ENCODE results near the gene C12orf42. TPM values are rescaled to one million over a fixed set of nuclear protein-coding genes. Genes with fewer than 3 reads are reported as not detected.

The C12orf42 gene
- total RNA-seq, 1 experiment from 2014 or later, result not detected

DNA sequence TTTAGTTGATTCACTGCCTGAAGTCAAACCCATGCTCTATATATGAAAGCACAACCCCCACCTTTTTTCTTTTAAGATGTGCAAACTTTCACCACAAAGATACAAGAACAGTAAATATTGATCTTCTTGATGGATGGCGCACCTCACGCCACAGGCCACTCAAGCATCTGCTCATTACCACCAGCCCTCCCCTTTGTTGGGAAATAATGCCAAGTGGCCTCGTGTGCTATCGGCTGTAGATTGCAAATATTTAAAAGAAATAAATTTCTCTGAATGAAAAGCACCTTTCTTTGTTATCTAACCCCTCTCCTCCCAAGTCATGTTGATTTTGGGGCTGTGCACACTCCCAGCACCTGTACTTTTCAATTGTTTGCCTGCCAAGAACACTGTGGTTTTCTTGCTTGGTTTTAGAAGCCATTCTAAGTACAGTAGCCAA lies 122.7 kb downstream of the C12orf42 start:
- no peaks in the 10 kb centered on the region for H3K9me3 ChIP-seq (ENCODE audit: low read length)
- H3K9ac ChIP-seq (ENCODE audit: low read length), result no peak overlapping the region
- no peak for TF ChIP-seq EZH2 (IDR thresholded peaks at IDR 0.05; ENCODE audit: low read length, unreplicated experiment)
- no peak for TF ChIP-seq EZH2phosphoT487 (IDR thresholded peaks at IDR 0.05; ENCODE audit: borderline replicate concordance, low read length)
- TF ChIP-seq, protein P1, sequence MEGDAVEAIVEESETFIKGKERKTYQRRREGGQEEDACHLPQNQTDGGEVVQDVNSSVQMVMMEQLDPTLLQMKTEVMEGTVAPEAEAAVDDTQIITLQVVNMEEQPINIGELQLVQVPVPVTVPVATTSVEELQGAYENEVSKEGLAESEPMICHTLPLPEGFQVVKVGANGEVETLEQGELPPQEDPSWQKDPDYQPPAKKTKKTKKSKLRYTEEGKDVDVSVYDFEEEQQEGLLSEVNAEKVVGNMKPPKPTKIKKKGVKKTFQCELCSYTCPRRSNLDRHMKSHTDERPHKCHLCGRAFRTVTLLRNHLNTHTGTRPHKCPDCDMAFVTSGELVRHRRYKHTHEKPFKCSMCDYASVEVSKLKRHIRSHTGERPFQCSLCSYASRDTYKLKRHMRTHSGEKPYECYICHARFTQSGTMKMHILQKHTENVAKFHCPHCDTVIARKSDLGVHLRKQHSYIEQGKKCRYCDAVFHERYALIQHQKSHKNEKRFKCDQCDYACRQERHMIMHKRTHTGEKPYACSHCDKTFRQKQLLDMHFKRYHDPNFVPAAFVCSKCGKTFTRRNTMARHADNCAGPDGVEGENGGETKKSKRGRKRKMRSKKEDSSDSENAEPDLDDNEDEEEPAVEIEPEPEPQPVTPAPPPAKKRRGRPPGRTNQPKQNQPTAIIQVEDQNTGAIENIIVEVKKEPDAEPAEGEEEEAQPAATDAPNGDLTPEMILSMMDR (conservative IDR thresholded peaks at IDR 0.05; ENCODE audit: low read depth, low read length), result no peak
- no peak overlapping the region for H3K4me2 ChIP-seq (ENCODE audit: low read length)
- H2AFZ ChIP-seq (ENCODE audit: low read length), result no peak overlapping the region
- ChIA-PET CTCF (no interaction called here), POLR2A (ENCODE audit: unreplicated experiment) (no interaction called here)
- no TSS peak for BruUV-seq (replicated peaks)
- H3K4me3 ChIP-seq (ENCODE audit: low read length), result no peak overlapping the region
- H3K79me2 ChIP-seq (ENCODE audit: low read length), result no peaks in the 10 kb centered on the region
- H3K9me2 ChIP-seq (replicated peaks; ENCODE audit: low read length), result no peaks in the 10 kb centered on the region
- no peak overlapping the region for H3K27ac ChIP-seq (ENCODE audit: low read length)
- H3K4me1 ChIP-seq (ENCODE audit: insufficient read depth, low read length), result no peaks in the 10 kb centered on the region
- ATAC-seq (no peak), DNase-seq (no peak)
- no peaks in the 10 kb centered on the region for H4K20me1 ChIP-seq (ENCODE audit: low read length)
- H3K27me3 ChIP-seq (ENCODE audit: low read length), result peaks cover 2% of the 10 kb centered on the region; the same call in 1 of the 2 replicates
- no peaks in the 10 kb centered on the region for H3K36me3 ChIP-seq (ENCODE audit: low read depth, low read length)
- no peaks in the 10 kb centered on the region for H3F3A ChIP-seq (ENCODE audit: low read length, unreplicated experiment)
- intact Hi-C loops (cut with micrococcal nuclease), result no loop called here

- no peaks in the 10 kb centered on the region for H3K9me2 ChIP-seq (replicated peaks; ENCODE audit: low read length)
- no peak overlapping the region for H2AFZ ChIP-seq (ENCODE audit: low read length)
- BruUV-seq (replicated peaks), result no TSS peak
- H3K4me2 ChIP-seq (ENCODE audit: low read length), result no peak overlapping the region
- ATAC-seq (no peak), DNase-seq (no peak)
- H3K9me3 ChIP-seq (ENCODE audit: low read length), result no peaks in the 10 kb centered on the region
- intact Hi-C loops (cut with micrococcal nuclease), result no loop called here
- no peak overlapping the region for H3K27ac ChIP-seq (ENCODE audit: low read length)
- no peaks in the 10 kb centered on the region for H3K36me3 ChIP-seq (ENCODE audit: low read depth, low read length)
- H3K27me3 ChIP-seq (ENCODE audit: low read length), result no peaks in the 10 kb centered on the region
- no peaks in the 10 kb centered on the region for H3K79me2 ChIP-seq (ENCODE audit: low read length)
- no peak overlapping the region for H3K4me3 ChIP-seq (ENCODE audit: low read length)
- no peaks in the 10 kb centered on the region for H3F3A ChIP-seq (ENCODE audit: low read length, unreplicated experiment)
- POLR2A ChIA-PET (ENCODE audit: unreplicated experiment), result no interaction called here
- H3K9ac ChIP-seq (ENCODE audit: low read length), result no peak overlapping the region
- TF ChIP-seq EZH2phosphoT487 (IDR thresholded peaks at IDR 0.05; ENCODE audit: borderline replicate concordance, low read length) (no peak), EZH2 (IDR thresholded peaks at IDR 0.05; ENCODE audit: low read length, unreplicated experiment) (no peak)
- TF ChIP-seq, protein P1 (conservative IDR thresholded peaks at IDR 0.05; ENCODE audit: low read depth, low read length), result no peak
- CTCF ChIA-PET, result no interaction called here
- no peaks in the 10 kb centered on the region for H4K20me1 ChIP-seq (ENCODE audit: low read length)
- H3K4me1 ChIP-seq (ENCODE audit: insufficient read depth, low read length), result no peaks in the 10 kb centered on the region
Observed at GRCh38 chr12:103369929-103370328, 125.8 kb downstream of the C12orf42 start.

DNA sequence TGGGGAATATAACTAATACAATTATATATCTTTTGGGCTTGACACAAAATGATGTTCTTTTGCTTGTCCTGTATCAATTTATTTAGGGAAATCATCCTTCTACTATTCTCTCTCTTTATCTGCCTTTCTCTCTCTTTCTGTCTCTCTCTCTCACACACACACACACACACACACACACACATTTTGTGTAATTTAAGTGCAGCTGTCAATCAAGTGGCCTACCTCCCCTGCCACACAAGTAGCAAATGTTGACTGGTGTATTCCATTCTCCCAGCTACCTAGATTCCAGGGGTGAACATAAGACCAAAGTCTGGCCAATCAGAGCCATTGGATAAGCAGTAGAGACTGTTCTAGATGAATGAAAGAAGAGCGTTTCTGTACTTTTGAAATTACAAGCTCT lies 127.6 kb downstream of the C12orf42 start:
- H3K27ac ChIP-seq (ENCODE audit: low read length), result no peak overlapping the region
- no peak overlapping the region for H2AFZ ChIP-seq (ENCODE audit: low read length)
- BruUV-seq (replicated peaks), result no TSS peak
- CTCF ChIA-PET, result no interaction called here
- H3K4me1 ChIP-seq (ENCODE audit: insufficient read depth, low read length), result no peaks in the 10 kb centered on the region
- H3K36me3 ChIP-seq (ENCODE audit: low read depth, low read length), result no peaks in the 10 kb centered on the region
- no peak overlapping the region for H3K4me3 ChIP-seq (ENCODE audit: low read length)
- no peak overlapping the region for H3K9ac ChIP-seq (ENCODE audit: low read length)
- POLR2A ChIA-PET (ENCODE audit: unreplicated experiment), result no interaction called here
- H3K27me3 ChIP-seq (ENCODE audit: low read length), result no peaks in the 10 kb centered on the region
- no peak overlapping the region for H3K4me2 ChIP-seq (ENCODE audit: low read length)
- no peaks in the 10 kb centered on the region for H4K20me1 ChIP-seq (ENCODE audit: low read length)
- no peaks in the 10 kb centered on the region for H3K79me2 ChIP-seq (ENCODE audit: low read length)
- H3K9me2 ChIP-seq (replicated peaks; ENCODE audit: low read length), result no peaks in the 10 kb centered on the region
- no peaks in the 10 kb centered on the region for H3K9me3 ChIP-seq (ENCODE audit: low read length)
- TF ChIP-seq, protein P1 (conservative IDR thresholded peaks at IDR 0.05; ENCODE audit: low read depth, low read length), result no peak
- no peak for TF ChIP-seq EZH2phosphoT487 (IDR thresholded peaks at IDR 0.05; ENCODE audit: borderline replicate concordance, low read length)
- TF ChIP-seq EZH2 (IDR thresholded peaks at IDR 0.05; ENCODE audit: low read length, unreplicated experiment), result no peak
- no peaks in the 10 kb centered on the region for H3F3A ChIP-seq (ENCODE audit: low read length, unreplicated experiment)
- intact Hi-C loops (cut with micrococcal nuclease), result no loop called here
- ATAC-seq, result no peak
- DNase-seq, result no peak
